Epithelial cell of prostate (primary cell): Measurements from ENCODE around the gene BCAS1.
A peak's percentile ranks its signal among the peaks of the same experiment; 100 is the strongest.

Experiments used
- DNase-seq: peaks from one replicate; pipeline ENCODE4 v3.0.0-alpha.2; 2011; ENCODE audit warnings: low read depth, low spot score
- H3K27ac ChIP-seq: fragments of 450-650 bp; 2 replicates; pipeline ENCODE4 v1.5.1; 2017; ENCODE audit warnings: mild to moderate bottlenecking

The BCAS1 gene

GRCh38 chr20:53918949-53919361 is 151.4 kb downstream of the BCAS1 start:
- no peak overlapping the region for H3K27ac ChIP-seq
- DNase-seq, result no peak

GRCh38 chr20:53918020-53918311 is 152.4 kb downstream of the BCAS1 start:
- DNase-seq, result no peak
- H3K27ac ChIP-seq, result peak overlapping the region; percentile 63

- no peak for DNase-seq
- H3K27ac ChIP-seq, result peak overlapping the region; percentile 63
These were observed 153.0 kb downstream of the BCAS1 start for GRCh38 chr20:53917145-53918019.

GRCh38 chr20:53916173-53916512 is 154.3 kb downstream of the BCAS1 start:
- DNase-seq, result no peak
- H3K27ac ChIP-seq, result peak overlapping the region; percentile 63

- H3K27ac ChIP-seq, result peak overlapping the region; percentile 63
- DNase-seq, result no peak
These were observed 154.8 kb downstream of the BCAS1 start for GRCh38 chr20:53915446-53916172.

GRCh38 chr20:53914781-53915445 is 155.5 kb downstream of the BCAS1 start:
- DNase-seq, result no peak
- peak overlapping the region; percentile 63 for H3K27ac ChIP-seq

- H3K27ac ChIP-seq, result peak overlapping the region; percentile 63
- DNase-seq, result no peak
These were observed 156.2 kb downstream of the BCAS1 start for GRCh38 chr20:53914091-53914780.

- no peak for DNase-seq
- H3K27ac ChIP-seq, result no peak overlapping the region
These were observed 159.1 kb downstream of the BCAS1 start for GRCh38 chr20:53911301-53911700.

GRCh38 chr20:53910351-53911002 is 159.9 kb downstream of the BCAS1 start:
- no peak overlapping the region for H3K27ac ChIP-seq
- DNase-seq, result no peak

- peak overlapping the region; percentile 92 for H3K27ac ChIP-seq
- no peak for DNase-seq
These were observed 162.2 kb downstream of the BCAS1 start for GRCh38 chr20:53907968-53908751.

- DNase-seq, result no peak
- peak overlapping the region; percentile 92 for H3K27ac ChIP-seq
These were observed 164.6 kb downstream of the BCAS1 start for GRCh38 chr20:53905820-53906191.

- DNase-seq, result no peak
- H3K27ac ChIP-seq, result peak overlapping the region; percentile 92
These were observed 165.2 kb downstream of the BCAS1 start for GRCh38 chr20:53905019-53905819.

GRCh38 chr20:53904261-53904660 is 166.1 kb downstream of the BCAS1 start:
- DNase-seq, result no peak
- peak overlapping the region; percentile 50 for H3K27ac ChIP-seq

GRCh38 chr20:53903652-53903987 is 166.8 kb downstream of the BCAS1 start:
- peak overlapping the region; percentile 50 for H3K27ac ChIP-seq
- no peak for DNase-seq

- peak overlapping the region; percentile 50 for H3K27ac ChIP-seq
- no peak for DNase-seq
These were observed 167.3 kb downstream of the BCAS1 start for GRCh38 chr20:53902968-53903651.

- DNase-seq, result no peak
- H3K27ac ChIP-seq, result peak overlapping the region; percentile 92
These were observed 168.8 kb downstream of the BCAS1 start for GRCh38 chr20:53901497-53902096.

GRCh38 chr20:53901064-53901463 is 169.3 kb downstream of the BCAS1 start:
- DNase-seq, result no peak
- H3K27ac ChIP-seq, result peak overlapping the region; percentile 92
